Right renal pelvis (tissue), 4 donors: ENCODE data around the gene ACTG1. TPM values are rescaled to one million over a fixed set of nuclear protein-coding genes. Genes with fewer than 3 reads are reported as not detected.

Experiments used
- DNase-seq, 4 donors: peaks; one replicate each; pipeline ENCODE4 v3.0.0-alpha.2; 2013; ENCODE audit warnings: low read depth in 4 of 4, low spot score in 3 of 4, missing footprints in 1 of 4
- polyA plus RNA-seq, 4 donors: library from polyadenylated mRNA; unstranded; fragments of 120-200 nt; gene quantifications; one replicate each; pipeline ENCODE4 v1.2.1, GENCODE V29; 2013; ENCODE audit not compliant: insufficient read length in 4 of 4

ACTG1 gene
- polyA plus RNA-seq, 4 donors = 3,124 to 3,561 (median 3,180) TPM

- no peak for DNase-seq
Observed at GRCh38 chr17:81518785-81519283, 6.2 kb upstream of the ACTG1 start.

GRCh38 chr17:81518113-81518784 is 5.7 kb upstream of the ACTG1 start:
- DNase-seq = no peak

GRCh38 chr17:81517339-81518112 is 4.9 kb upstream of the ACTG1 start:
- DNase-seq = no peak

GRCh38 chr17:81517009-81517338 is 4.4 kb upstream of the ACTG1 start:
- no peak for DNase-seq

GRCh38 chr17:81516439-81516838 is 3.8 kb upstream of the ACTG1 start:
- DNase-seq = no peak

- no peak for DNase-seq
Observed at GRCh38 chr17:81515530-81516041, 3.0 kb upstream of the ACTG1 start.

GRCh38 chr17:81514739-81515529 is 2.3 kb upstream of the ACTG1 start:
- peak in 1 of 4 donors; percentile 65 for DNase-seq

GRCh38 chr17:81514489-81514738 is 1.8 kb upstream of the ACTG1 start:
- DNase-seq = no peak

- no peak for DNase-seq
Observed at GRCh38 chr17:81513753-81514488, 1.3 kb upstream of the ACTG1 start.

GRCh38 chr17:81513372-81513752 is 763 bp upstream of the ACTG1 start:
- no peak for DNase-seq

GRCh38 chr17:81511804-81512561 is 616 bp downstream of the ACTG1 start:
- DNase-seq = no peak

GRCh38 chr17:81511554-81511803 is 1.1 kb downstream of the ACTG1 start:
- DNase-seq = no peak

GRCh38 chr17:81510785-81511553 is 1.6 kb downstream of the ACTG1 start:
- no peak for DNase-seq

- no peak for DNase-seq
Observed at GRCh38 chr17:81509972-81510784, 2.4 kb downstream of the ACTG1 start.

GRCh38 chr17:81509207-81509971 is 3.2 kb downstream of the ACTG1 start:
- no peak for DNase-seq

- DNase-seq = no peak
Observed at GRCh38 chr17:81508639-81509206, 3.9 kb downstream of the ACTG1 start.

- DNase-seq = no peak
Observed at GRCh38 chr17:81503619-81504018, 9.0 kb downstream of the ACTG1 start.
